GM12878 (cell line): ENCODE results near the gene URAD.

ENCODE experiments used
- BHLHE40 ChIP-seq, 2 experiments: fragments of 450-650 bp in 1 of 2; IDR thresholded peaks; 2 replicates each; pipeline ENCODE4 v1.6.1; 2011 to 2017; ENCODE audit warnings: low read depth in 2 of 2, borderline replicate concordance in 1 of 2, improper control_type of control experiment in 1 of 2, low read length in 1 of 2, mild to moderate bottlenecking in 1 of 2
- TF ChIP-seq, protein P1 (sequence below), 3 experiments: IDR thresholded peaks in 2 of 3; conservative IDR thresholded peaks in 1 of 3; 2 replicates each; pipeline ENCODE4 v1.5.1; 2011; ENCODE audit warnings: low read depth in 3 of 3, low read length in 3 of 3, mild to moderate bottlenecking in 3 of 3, control low read depth in 2 of 3, moderate library complexity in 2 of 3, inconsistent platforms in 1 of 3, mixed read lengths in 1 of 3; ENCODE audit not compliant: control insufficient read depth in 2 of 3, insufficient read depth in 1 of 3; ENCODE audit errors: extremely low read depth in 1 of 3
- TF ChIP-seq, protein P2 (sequence below): IDR thresholded peaks from 2 replicates; pipeline ENCODE4 v1.6.1; 2012; ENCODE audit warnings: low read length, inconsistent platforms

DNA sequence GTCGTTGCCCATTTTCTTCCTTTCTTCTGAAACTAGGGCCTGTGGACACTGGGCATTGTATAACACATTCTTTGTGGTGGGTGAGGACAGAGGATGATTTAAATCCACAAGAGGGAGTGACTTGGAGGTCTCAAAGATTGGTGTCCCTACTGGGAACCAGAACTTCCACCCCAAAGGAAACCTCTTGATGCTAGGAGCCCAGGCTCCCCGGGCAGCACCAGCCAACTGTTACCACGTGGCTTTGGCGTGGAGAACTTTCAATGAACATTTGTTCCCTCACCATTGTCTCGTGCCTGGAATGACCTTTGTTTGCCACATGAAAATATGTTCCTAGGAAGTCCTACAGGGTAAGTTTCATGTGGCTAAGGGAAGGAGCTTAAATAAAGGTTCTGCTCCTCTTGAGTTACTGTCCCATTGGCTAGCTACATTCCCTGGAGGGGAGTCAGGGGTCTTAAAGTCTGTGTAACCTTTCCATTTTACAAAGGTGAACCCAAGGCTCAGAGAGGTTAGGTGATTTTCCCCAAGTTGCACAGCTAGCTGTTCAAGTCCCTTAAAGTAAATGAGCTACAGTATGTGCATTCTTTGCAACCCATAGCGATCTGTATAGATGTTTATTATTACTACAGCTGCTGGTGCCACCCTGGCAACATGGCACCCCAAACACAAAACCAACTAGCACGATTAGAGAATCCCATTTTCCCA, 14.4 kb downstream of the URAD start:
- TF ChIP-seq, protein P1, sequence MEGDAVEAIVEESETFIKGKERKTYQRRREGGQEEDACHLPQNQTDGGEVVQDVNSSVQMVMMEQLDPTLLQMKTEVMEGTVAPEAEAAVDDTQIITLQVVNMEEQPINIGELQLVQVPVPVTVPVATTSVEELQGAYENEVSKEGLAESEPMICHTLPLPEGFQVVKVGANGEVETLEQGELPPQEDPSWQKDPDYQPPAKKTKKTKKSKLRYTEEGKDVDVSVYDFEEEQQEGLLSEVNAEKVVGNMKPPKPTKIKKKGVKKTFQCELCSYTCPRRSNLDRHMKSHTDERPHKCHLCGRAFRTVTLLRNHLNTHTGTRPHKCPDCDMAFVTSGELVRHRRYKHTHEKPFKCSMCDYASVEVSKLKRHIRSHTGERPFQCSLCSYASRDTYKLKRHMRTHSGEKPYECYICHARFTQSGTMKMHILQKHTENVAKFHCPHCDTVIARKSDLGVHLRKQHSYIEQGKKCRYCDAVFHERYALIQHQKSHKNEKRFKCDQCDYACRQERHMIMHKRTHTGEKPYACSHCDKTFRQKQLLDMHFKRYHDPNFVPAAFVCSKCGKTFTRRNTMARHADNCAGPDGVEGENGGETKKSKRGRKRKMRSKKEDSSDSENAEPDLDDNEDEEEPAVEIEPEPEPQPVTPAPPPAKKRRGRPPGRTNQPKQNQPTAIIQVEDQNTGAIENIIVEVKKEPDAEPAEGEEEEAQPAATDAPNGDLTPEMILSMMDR (IDR thresholded peaks at IDR 0.05 in 2 of 3, conservative IDR thresholded peaks at IDR 0.05 in 1 of 3; ENCODE audit: control insufficient read depth in 2 of 3, extremely low read depth in 1 of 3, insufficient read depth in 1 of 3, low read depth in 3 of 3, low read length in 3 of 3), result no peak
- no peak for TF ChIP-seq BHLHE40 (IDR thresholded peaks at IDR 0.05; ENCODE audit: borderline replicate concordance in 1 of 2, low read depth in 2 of 2, low read length in 1 of 2)
- TF ChIP-seq, protein P2, sequence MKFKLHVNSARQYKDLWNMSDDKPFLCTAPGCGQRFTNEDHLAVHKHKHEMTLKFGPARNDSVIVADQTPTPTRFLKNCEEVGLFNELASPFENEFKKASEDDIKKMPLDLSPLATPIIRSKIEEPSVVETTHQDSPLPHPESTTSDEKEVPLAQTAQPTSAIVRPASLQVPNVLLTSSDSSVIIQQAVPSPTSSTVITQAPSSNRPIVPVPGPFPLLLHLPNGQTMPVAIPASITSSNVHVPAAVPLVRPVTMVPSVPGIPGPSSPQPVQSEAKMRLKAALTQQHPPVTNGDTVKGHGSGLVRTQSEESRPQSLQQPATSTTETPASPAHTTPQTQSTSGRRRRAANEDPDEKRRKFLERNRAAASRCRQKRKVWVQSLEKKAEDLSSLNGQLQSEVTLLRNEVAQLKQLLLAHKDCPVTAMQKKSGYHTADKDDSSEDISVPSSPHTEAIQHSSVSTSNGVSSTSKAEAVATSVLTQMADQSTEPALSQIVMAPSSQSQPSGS, result no peak
